Stimulated activated naive CD8-positive, alpha-beta T cell treated with anti-CD3 and anti-CD28 coated beads, Interleukin-15, amount 100 ng/mL, for 72 hours (primary cell): ENCODE results near the gene FAM210A.
A peak's percentile ranks its signal among the peaks of the same experiment; 100 is the strongest.
"Not testable (repeated sequence)": the region's sequence is repeated elsewhere in the genome, so short reads cannot be mapped to it uniquely, and the experiment has no call there.

Experiments used
- ATAC-seq: fragments of 150-1000 bp; cut with Tn5 transposase; 2 replicates; pipeline ENCODE4 v1.10.0; 2021; ENCODE audit warnings: mild to moderate bottlenecking, moderate library complexity
- DNase-seq, 2 donors: peaks; one replicate each; pipeline ENCODE4 v3.0.0; 2021 to 2022
- H3K27ac Mint-ChIP-seq, 2 donors: one replicate each; pipeline ENCODE4 v1.8.0; 2022; ENCODE audit warnings: mild to moderate bottlenecking in 2 of 2, mixed read lengths in 2 of 2, moderate library complexity in 2 of 2
- H3K27me3 Mint-ChIP-seq: one replicate; pipeline ENCODE4 v1.8.0; 2022; ENCODE audit warnings: mixed read lengths
- H3K4me1 Mint-ChIP-seq: one replicate; pipeline ENCODE4 v1.8.0; 2022; ENCODE audit warnings: mild to moderate bottlenecking, mixed read lengths
- H3K4me3 Mint-ChIP-seq, 2 donors: one replicate each; pipeline ENCODE4 v1.8.0; 2022; ENCODE audit warnings: mild to moderate bottlenecking in 2 of 2, mixed read lengths in 2 of 2, moderate library complexity in 1 of 2
- H3K9me3 Mint-ChIP-seq, 2 donors: one replicate each; pipeline ENCODE4 v1.8.0; 2022; ENCODE audit warnings: mixed read lengths in 2 of 2

FAM210A gene

GRCh38 chr18:13716916-13717315 is 9.4 kb downstream of the FAM210A start:
- no peak for ATAC-seq
- Mint-ChIP-seq H3K4me1 (peaks cover 49% of the 10 kb centered on the region), H3K4me3 (no peak overlapping the region), H3K27me3 (no peaks in the 10 kb centered on the region), H3K27ac (no peak overlapping the region), H3K9me3 (peaks cover 0 to under 1% of the 10 kb centered on the region in 2 donors)
- no peak for DNase-seq

GRCh38 chr18:13715330-13715729 is 11.0 kb downstream of the FAM210A start:
- DNase-seq, result no peak
- no peaks in the 10 kb centered on the region for H3K27me3 Mint-ChIP-seq
- no peak overlapping the region for H3K4me3 Mint-ChIP-seq
- H3K9me3 Mint-ChIP-seq, result peaks cover 0 to 7% of the 10 kb centered on the region in 2 donors
- no peak for ATAC-seq
- no peak overlapping the region for H3K27ac Mint-ChIP-seq
- peaks cover 41% of the 10 kb centered on the region for H3K4me1 Mint-ChIP-seq

DNA sequence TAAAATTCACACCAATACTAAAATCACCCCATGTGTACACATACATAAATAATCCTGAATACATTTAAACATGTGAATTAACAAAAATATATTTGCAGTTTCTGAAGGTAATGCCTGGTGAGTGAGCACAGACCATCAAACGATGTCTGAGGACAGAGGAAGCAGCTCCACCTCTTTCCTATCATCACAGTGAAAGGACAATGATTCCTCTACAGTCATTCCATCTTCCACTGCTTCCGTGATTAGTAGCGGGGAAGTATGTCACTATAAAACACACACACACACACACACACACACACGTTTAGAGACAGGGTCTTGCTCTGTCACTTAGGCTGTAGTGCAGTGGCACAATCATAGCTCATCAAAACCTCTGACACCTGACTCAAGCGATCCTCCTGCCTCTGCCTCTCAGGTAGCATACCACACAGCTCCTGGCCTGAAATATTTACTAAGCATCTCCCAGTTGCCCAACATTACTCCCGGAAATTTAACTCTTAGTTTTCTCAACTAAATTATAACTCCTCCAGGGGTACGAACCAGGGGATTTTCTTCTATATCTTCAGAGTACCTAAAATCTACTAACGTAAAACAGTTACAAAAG is 12.8 kb downstream of the FAM210A start:
- Mint-ChIP-seq H3K27ac (no peak overlapping the region), H3K4me3 (no peak overlapping the region), H3K27me3 (no peaks in the 10 kb centered on the region), H3K9me3 (peaks cover 8 to 10% of the 10 kb centered on the region in 2 donors), H3K4me1 (peaks cover 39% of the 10 kb centered on the region)
- DNase-seq (no peak), ATAC-seq (no peak)

GRCh38 chr18:13712400-13713131 is 13.8 kb downstream of the FAM210A start:
- no peak overlapping the region for H3K27ac Mint-ChIP-seq
- peaks cover 10 to 11% of the 10 kb centered on the region in 2 donors for H3K9me3 Mint-ChIP-seq
- ATAC-seq (no peak), DNase-seq (no peak)
- no peaks in the 10 kb centered on the region for H3K27me3 Mint-ChIP-seq
- peaks cover 40% of the 10 kb centered on the region for H3K4me1 Mint-ChIP-seq
- H3K4me3 Mint-ChIP-seq, result no peak overlapping the region

GRCh38 chr18:13710414-13710831 is 15.9 kb downstream of the FAM210A start:
- ATAC-seq (no peak), DNase-seq (no peak)
- Mint-ChIP-seq H3K4me3 (no peak overlapping the region), H3K4me1 (peaks cover 24% of the 10 kb centered on the region), H3K27ac (no peak overlapping the region), H3K27me3 (no peaks in the 10 kb centered on the region), H3K9me3 (peaks cover 16% of the 10 kb centered on the region in 2 donors)

- peaks cover 9% of the 10 kb centered on the region for H3K4me1 Mint-ChIP-seq
- no peaks in the 10 kb centered on the region for H3K27me3 Mint-ChIP-seq
- DNase-seq (no peak), ATAC-seq (no peak)
- no peak overlapping the region for H3K27ac Mint-ChIP-seq
- H3K9me3 Mint-ChIP-seq, result peaks cover 29 to 30% of the 10 kb centered on the region in 2 donors
- no peak overlapping the region for H3K4me3 Mint-ChIP-seq
These were observed 22.5 kb downstream of the FAM210A start for GRCh38 chr18:13703899-13704298.

GRCh38 chr18:13700153-13700552 is 26.2 kb downstream of the FAM210A start:
- ATAC-seq (no peak), DNase-seq (no peak)
- Mint-ChIP-seq H3K9me3 (peaks cover 17 to 23% of the 10 kb centered on the region in 2 donors), H3K27ac (no peak overlapping the region), H3K4me1 (peaks cover 5% of the 10 kb centered on the region), H3K4me3 (no peak overlapping the region), H3K27me3 (no peaks in the 10 kb centered on the region)

- no peaks in the 10 kb centered on the region for H3K27me3 Mint-ChIP-seq
- DNase-seq (no peak), ATAC-seq (no peak)
- peaks cover 25 to 31% of the 10 kb centered on the region in 2 donors for H3K9me3 Mint-ChIP-seq
- peaks cover 12% of the 10 kb centered on the region for H3K4me1 Mint-ChIP-seq
- no peak overlapping the region for H3K4me3 Mint-ChIP-seq
- no peak overlapping the region for H3K27ac Mint-ChIP-seq
These were observed 29.4 kb downstream of the FAM210A start for GRCh38 chr18:13696961-13697360.

- peaks cover 12% of the 10 kb centered on the region for H3K4me1 Mint-ChIP-seq
These were observed 31.0 kb downstream of the FAM210A start for GRCh38 chr18:13695337-13695736.

GRCh38 chr18:13690060-13690459 is 36.3 kb downstream of the FAM210A start:
- H3K27ac Mint-ChIP-seq, H3K4me3 Mint-ChIP-seq, DNase-seq, ATAC-seq, H3K27me3 Mint-ChIP-seq: not testable (repeated sequence)
- peaks cover 20% of the 10 kb centered on the region for H3K4me1 Mint-ChIP-seq
- H3K9me3 Mint-ChIP-seq, result peaks cover 10 to 14% of the 10 kb centered on the region in 2 donors

More at GRCh38 chr18:13695337-13695736, 31.0 kb downstream of the FAM210A start:
- H3K27ac Mint-ChIP-seq, H3K4me3 Mint-ChIP-seq, H3K27me3 Mint-ChIP-seq, ATAC-seq, DNase-seq: not testable (repeated sequence)
- peaks cover 21 to 23% of the 10 kb centered on the region in 2 donors for H3K9me3 Mint-ChIP-seq

DNA sequence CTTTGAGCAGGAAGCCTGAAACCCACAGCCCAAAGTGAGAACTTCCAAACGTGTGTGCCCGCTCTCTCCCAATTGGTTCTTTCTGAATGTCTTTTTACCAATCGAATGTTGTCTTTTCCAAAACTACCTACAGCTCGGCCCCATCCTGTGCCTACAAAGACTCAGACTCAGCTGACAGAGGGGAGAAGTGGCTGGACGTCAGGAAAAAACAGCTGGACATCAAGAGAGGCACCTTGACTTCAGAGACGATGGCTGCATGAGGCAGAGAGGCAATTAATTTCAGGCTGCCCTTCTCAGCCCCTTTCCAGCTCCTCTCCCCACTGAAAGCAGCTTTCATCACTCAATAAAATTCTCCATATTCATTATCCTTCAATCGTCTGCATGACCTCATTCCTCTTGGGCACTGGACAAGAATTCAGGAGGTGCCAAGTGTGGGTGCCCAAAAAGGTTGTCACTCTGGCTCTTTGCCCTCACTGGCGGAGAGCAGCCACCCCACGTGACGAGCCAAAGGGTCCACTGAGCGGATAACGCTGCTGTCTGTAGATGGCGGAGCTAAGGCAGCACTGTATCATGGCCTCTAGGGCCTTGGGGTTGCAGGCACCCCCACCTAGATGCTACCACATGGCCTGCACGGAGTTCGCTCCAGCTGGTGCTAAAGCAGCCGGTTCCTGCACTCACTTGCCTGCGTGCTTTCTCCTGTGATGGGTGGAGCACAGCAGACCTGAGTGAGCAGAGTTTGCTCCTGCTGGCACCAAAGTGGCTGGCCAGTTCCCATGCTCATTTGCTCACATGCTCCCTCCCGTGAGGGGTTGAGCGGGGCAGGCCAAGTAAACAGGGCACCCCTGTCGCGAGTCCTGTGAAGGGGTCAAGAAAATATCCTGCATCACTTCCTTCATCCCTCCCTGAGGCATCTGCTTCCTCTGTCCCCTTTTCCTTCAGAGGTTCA is 37.9 kb downstream of the FAM210A start:
- H3K27ac Mint-ChIP-seq, result no peak overlapping the region
- DNase-seq, result no peak
- no peak for ATAC-seq
- peaks cover 9 to 14% of the 10 kb centered on the region in 2 donors for H3K9me3 Mint-ChIP-seq
- H3K27me3 Mint-ChIP-seq, result no peaks in the 10 kb centered on the region
- H3K4me3 Mint-ChIP-seq, result no peak overlapping the region
- H3K4me1 Mint-ChIP-seq, result peaks cover 20% of the 10 kb centered on the region

DNA sequence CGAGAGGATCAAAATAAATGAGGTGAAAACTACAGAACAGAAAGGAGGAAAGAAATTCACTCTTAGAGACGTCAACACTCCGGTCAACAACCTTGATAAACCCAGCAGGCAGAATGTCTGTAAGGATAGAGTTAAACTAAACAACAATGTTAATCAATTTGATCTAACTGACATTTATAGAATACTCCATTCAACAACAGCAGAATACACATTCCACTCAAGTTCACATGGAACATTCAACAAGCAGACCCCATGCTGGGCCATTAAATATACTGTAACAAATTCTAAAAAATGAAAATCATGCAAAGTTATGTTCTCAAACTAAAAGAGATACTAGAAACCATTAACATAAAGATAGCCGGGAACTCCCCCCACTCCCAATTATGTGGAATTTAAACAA is 41.8 kb downstream of the FAM210A start:
- no peak overlapping the region for H3K27ac Mint-ChIP-seq
- no peaks in the 10 kb centered on the region for H3K27me3 Mint-ChIP-seq
- DNase-seq, result no peak
- peaks cover 12% of the 10 kb centered on the region for H3K4me1 Mint-ChIP-seq
- no peak overlapping the region for H3K4me3 Mint-ChIP-seq
- H3K9me3 Mint-ChIP-seq, result no peaks in the 10 kb centered on the region
- no peak for ATAC-seq

- H3K27me3 Mint-ChIP-seq, result no peaks in the 10 kb centered on the region
- no peaks in the 10 kb centered on the region for H3K9me3 Mint-ChIP-seq
- no peak overlapping the region for H3K27ac Mint-ChIP-seq
- ATAC-seq (no peak), DNase-seq (no peak)
- H3K4me3 Mint-ChIP-seq, result no peak overlapping the region
- H3K4me1 Mint-ChIP-seq, result peaks cover 17% of the 10 kb centered on the region
These were observed 44.7 kb downstream of the FAM210A start for GRCh38 chr18:13681701-13682100.

- H3K9me3 Mint-ChIP-seq, result no peaks in the 10 kb centered on the region
- no peaks in the 10 kb centered on the region for H3K27me3 Mint-ChIP-seq
- no peak for ATAC-seq
- DNase-seq, result no peak
- no peak overlapping the region for H3K4me3 Mint-ChIP-seq
- peaks cover 17% of the 10 kb centered on the region for H3K4me1 Mint-ChIP-seq
- no peak overlapping the region for H3K27ac Mint-ChIP-seq
These were observed 45.7 kb downstream of the FAM210A start for GRCh38 chr18:13680612-13681011.

DNA sequence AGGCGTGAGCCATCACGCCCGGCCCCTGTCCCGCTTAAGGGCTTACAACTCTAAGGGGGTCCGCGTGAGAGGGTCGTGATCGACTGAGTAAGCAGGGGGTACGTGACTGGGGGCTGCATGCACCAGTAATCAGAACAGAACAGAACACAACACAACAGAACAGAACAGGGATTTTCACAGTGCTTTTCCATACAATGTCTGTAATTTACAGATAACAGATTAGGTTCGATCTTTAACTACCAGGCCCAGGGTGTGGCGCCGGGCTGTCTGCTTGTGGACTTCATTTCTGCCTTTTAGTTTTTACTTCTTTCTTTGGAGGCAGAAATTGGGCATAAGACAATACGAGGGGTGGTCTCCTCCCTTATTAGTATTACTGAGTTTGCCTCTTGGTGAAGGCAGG is 49.0 kb downstream of the FAM210A start:
- Mint-ChIP-seq H3K27ac (peak overlapping the region in 1 of 2 donors; percentile 85), H3K4me1 (peaks cover 17% of the 10 kb centered on the region)
- H3K27me3 Mint-ChIP-seq, ATAC-seq, DNase-seq, H3K9me3 Mint-ChIP-seq, H3K4me3 Mint-ChIP-seq: not testable (repeated sequence)
